Subcutaneous abdominal adipose tissue (tissue), 5 donors: ENCODE measurements around the gene PRDM15.

Experiments used
- H3K27ac ChIP-seq: one replicate; pipeline ENCODE4 v1.7.0; 2013; ENCODE audit warnings: low read depth, mild to moderate bottlenecking, inconsistent platforms, low read length, moderate library complexity
- H3K27me3 ChIP-seq, 5 donors: one replicate each; pipeline ENCODE4 v1.7.0; 2013; ENCODE audit warnings: low read length in 5 of 5, inconsistent platforms in 1 of 5; ENCODE audit not compliant: control insufficient read depth in 5 of 5, insufficient read depth in 4 of 5
- H3K36me3 ChIP-seq, 5 donors: one replicate each; pipeline ENCODE4 v1.7.0; 2013; ENCODE audit warnings: low read length in 5 of 5; ENCODE audit not compliant: control insufficient read depth in 5 of 5, insufficient read depth in 5 of 5
- H3K4me1 ChIP-seq, 5 donors: one replicate each; pipeline ENCODE4 v1.7.0; 2013; ENCODE audit warnings: low read length in 5 of 5, mild to moderate bottlenecking in 3 of 5, moderate library complexity in 1 of 5; ENCODE audit not compliant: control insufficient read depth in 5 of 5, insufficient read depth in 5 of 5
- H3K4me3 ChIP-seq, 5 donors: one replicate each; pipeline ENCODE4 v1.7.0; 2013; ENCODE audit warnings: low read length in 5 of 5, low read depth in 1 of 5
- H3K9ac ChIP-seq, 5 donors: one replicate each; pipeline ENCODE4 v1.7.0; 2013; ENCODE audit warnings: low read length in 5 of 5, mild to moderate bottlenecking in 4 of 5, moderate library complexity in 3 of 5
- H3K9me3 ChIP-seq, 5 donors: one replicate each; pipeline ENCODE4 v1.7.0; 2013; ENCODE audit warnings: low read length in 5 of 5; ENCODE audit not compliant: control insufficient read depth in 5 of 5
- donor health status: healthy.
- donor health status: healthy.
- donor health status: healthy.
- donor health status: healthy.
- donor health status: healthy.

Gene PRDM15

DNA sequence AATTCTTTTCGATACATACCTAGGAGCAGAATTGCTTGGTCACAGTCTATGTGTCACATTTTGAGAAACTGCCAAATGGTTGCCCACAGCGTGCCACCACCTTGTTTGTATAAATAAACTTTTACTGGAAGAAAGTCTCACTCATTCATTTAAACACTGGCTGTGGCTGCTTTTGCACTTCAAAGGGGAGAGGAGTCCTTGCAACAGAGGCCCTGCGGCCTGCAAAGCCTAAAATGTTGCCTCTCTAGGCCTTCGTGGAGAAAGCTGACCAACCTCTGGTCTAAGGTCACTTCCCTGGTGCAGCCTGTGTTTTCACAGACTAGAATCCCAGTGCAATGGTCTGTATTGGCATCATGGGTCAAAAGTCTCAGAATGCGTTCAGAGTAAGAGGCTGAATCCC lies 120.6 kb downstream of the PRDM15 start:
- H3K36me3 ChIP-seq = no peaks in the 10 kb centered on the region
- no peak overlapping the region for H3K4me3 ChIP-seq
- H3K9ac ChIP-seq = no peak overlapping the region
- H3K27me3 ChIP-seq = peaks cover 26 to 49% (median 42%) of the 10 kb centered on the region in 5 donors
- H3K27ac ChIP-seq = no peak overlapping the region
- H3K4me1 ChIP-seq = peaks cover 0 to 19% (median 15%) of the 10 kb centered on the region in 5 donors
- H3K9me3 ChIP-seq = no peaks in the 10 kb centered on the region

DNA sequence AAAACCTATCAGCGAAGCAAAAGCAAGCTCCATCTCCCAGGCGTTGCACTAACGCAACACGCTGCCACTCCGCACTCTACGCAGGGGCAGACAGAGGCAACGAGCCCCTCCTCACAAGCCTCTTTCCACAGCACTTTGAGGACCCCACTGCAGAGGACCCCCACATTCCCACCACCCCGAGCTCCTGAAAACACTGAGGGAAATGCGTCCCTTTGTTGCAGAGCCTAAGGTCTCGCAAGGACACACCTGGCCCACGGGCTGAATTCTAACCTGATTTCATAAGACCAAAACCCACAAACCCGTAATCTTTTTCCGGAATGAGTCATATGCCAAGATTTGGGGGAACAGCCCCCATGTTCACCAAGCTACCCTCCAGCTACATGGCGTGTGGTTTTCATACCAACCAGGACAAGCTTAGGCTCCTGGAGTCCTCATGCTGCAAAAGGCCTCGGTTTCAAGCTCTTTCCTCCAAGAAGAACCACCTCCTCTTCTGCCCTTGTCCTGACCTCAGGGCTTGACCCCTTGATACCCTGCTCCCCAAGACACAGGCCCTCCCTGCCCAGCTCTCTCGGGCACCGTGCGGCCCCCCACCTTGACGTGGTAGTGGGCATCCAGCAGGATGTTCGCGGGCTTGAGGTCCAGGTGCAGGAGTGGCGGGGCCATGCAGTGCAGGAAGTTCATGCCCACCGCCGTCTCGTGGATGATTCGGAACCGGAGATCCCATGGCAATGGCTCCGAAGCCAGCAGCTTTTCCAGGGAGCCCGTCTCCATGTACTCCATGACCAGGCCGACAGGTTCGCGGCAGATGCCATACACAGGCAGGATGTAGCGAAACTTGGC lies 123.0 kb downstream of the PRDM15 start:
- Histone ChIP-seq H3K27ac (no peak overlapping the region), H3K4me3 (no peak overlapping the region), H3K9me3 (no peaks in the 10 kb centered on the region), H3K27me3 (peaks cover 6 to 29% (median 27%) of the 10 kb centered on the region in 5 donors), H3K9ac (no peak overlapping the region), H3K36me3 (no peaks in the 10 kb centered on the region), H3K4me1 (peaks cover 0 to 6% (median 4%) of the 10 kb centered on the region in 5 donors)

DNA sequence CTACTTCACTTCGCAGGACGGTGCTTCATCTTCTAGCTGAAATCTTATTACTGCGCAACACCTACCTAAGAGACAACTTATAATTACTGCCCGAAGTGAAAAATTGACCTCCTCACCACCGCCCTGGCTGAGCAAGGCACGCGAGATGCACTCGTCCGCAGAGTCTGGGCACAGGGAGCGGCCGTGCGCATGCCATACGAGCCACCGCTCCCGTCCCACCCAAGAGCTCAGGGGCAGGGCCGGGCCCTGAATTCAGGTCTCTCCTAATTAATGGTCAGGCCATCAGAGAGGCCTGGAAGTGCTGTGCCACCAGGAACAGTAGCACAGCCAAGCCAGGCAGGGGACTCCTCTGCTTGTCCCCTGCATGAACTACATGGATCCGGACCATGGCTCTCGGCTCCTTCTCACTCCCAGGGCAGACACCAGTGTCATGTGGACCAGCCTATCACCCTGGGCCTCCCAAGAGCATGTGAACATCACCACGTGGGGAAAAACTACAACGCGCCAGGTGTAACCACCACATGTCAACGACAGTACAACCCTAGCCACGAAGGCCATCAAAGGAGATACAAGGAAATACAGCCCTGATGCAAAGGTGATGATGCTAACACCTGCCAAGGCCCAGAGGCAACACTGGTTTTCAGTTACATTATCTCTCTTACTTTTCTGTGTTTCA lies 123.7 kb downstream of the PRDM15 start:
- no peak overlapping the region for H3K4me3 ChIP-seq
- peaks cover 1 to 21% (median 20%) of the 10 kb centered on the region in 5 donors for H3K27me3 ChIP-seq
- H3K9ac ChIP-seq = no peak overlapping the region
- no peak overlapping the region for H3K27ac ChIP-seq
- H3K9me3 ChIP-seq = no peaks in the 10 kb centered on the region
- no peaks in the 10 kb centered on the region for H3K36me3 ChIP-seq
- H3K4me1 ChIP-seq = no peaks in the 10 kb centered on the region

DNA sequence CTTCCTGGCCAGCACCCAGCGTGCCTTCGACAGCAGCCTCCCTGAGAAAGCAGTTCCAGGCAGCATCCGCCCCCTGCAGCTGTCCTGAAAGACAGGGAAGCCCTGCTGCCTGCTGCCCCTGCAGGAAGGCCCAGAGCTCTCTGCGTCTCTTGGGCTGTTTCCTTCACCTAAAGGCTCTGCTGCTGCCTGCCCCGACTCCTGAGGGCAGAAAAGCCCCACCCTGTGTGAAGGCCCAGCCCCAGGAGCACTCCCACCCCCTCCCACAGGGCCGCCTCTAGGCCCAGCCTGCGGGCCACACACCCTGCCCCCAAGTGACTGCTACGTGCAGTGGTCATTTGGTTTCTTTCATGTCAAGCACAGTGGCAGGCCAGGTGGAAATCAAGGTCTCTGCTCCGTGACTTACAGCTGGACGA lies 124.7 kb downstream of the PRDM15 start:
- H3K4me1 ChIP-seq = no peaks in the 10 kb centered on the region
- no peaks in the 10 kb centered on the region for H3K9me3 ChIP-seq
- no peak overlapping the region for H3K9ac ChIP-seq
- peaks cover 0 to 15% (median 13%) of the 10 kb centered on the region in 5 donors for H3K27me3 ChIP-seq
- no peak overlapping the region for H3K27ac ChIP-seq
- no peaks in the 10 kb centered on the region for H3K36me3 ChIP-seq
- no peak overlapping the region for H3K4me3 ChIP-seq

DNA sequence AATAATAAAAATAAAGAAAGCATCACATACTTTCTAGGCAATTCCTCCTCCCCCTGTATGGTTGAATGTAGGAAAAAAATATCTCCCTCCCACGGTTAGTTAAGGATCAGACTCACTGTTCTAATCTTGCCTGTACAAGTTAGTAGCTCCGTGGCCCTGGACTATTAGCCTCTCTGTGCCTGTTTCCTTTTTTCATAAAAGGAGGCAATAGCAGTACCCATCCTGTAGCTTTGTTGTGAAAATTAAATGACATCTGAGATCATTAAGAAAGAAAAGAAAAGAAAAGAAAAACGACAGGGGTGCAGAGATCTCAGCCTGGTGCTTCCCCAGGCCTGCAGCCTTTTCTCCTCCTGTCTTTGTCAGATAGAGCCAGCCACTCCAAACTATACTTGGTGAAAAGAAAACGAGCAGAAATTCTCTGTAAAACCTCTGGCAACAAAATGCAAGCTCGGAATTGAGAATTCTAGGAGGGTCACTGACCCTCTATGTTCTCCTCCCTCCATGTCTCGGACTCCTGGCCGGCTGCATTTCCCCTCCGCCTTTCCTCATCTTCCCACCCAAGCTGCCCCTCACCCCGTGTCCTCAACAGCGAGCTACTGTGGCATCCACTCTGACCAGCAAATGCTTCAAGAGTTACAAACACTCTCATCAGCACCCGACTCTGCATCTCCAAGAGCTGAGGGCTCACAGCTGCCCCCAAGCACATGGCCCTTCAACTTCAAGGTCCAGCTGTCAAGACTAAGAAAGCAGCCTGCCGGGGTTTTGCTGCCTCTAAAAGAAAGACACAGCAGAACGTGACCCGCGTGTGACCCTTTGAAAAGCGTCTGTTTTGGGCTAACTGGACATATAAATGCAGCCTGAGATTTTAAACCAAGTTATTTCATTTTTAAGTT lies 125.9 kb downstream of the PRDM15 start:
- H3K9ac ChIP-seq = no peak overlapping the region
- H3K27ac ChIP-seq = no peak overlapping the region
- H3K9me3 ChIP-seq = no peaks in the 10 kb centered on the region
- H3K4me3 ChIP-seq = no peak overlapping the region
- no peaks in the 10 kb centered on the region for H3K36me3 ChIP-seq
- peaks cover 0 to 20% (median 16%) of the 10 kb centered on the region in 5 donors for H3K27me3 ChIP-seq
- H3K4me1 ChIP-seq = no peaks in the 10 kb centered on the region

DNA sequence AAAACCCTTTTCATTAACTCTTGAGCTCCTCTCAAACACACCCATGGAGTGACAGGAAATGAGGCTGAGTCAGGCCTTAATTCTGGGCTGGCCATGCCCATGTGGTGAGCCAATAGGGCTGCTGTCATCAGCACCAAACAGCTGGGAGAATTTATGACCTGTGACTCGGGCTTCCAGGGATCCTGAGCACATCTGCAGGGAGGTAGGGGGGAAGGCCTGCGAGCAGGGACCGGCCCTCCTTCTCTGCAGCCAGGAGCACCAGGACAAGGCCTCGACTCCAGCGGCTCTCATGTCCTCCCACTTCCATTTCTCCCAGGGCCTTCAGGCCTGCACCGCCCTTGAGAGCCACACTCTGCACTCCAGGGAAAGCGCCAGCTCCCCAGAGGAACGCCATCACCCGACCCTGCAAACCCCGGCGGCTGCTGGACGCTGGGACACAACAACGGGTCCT lies 126.9 kb downstream of the PRDM15 start:
- Histone ChIP-seq H3K4me3 (no peak overlapping the region), H3K9me3 (no peaks in the 10 kb centered on the region), H3K4me1 (no peaks in the 10 kb centered on the region), H3K36me3 (no peaks in the 10 kb centered on the region), H3K9ac (no peak overlapping the region), H3K27ac (no peak overlapping the region), H3K27me3 (peaks cover 0 to 21% (median 18%) of the 10 kb centered on the region in 5 donors)

DNA sequence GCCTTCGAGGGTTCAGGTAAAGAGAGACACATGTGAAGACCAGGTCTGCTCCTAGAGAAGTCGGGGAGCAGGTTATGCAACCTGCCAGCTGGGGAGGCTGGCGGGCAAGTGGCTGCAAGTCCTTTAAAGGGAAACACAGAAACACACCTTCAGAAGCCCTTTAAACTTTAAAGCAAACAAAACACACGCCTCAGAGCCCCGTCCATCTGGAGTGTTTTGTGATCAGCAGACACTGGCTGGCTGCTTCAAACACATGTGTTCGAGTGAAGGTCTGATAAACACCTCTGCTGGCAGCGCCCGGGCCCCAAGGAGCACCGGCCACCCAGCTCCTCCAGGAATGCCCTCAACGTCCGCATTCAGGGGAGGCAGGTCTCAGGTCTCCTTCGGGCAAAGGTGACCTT lies 127.5 kb downstream of the PRDM15 start:
- Histone ChIP-seq H3K9ac (no peak overlapping the region), H3K27me3 (peaks cover 0 to 21% (median 17%) of the 10 kb centered on the region in 5 donors), H3K4me3 (no peak overlapping the region), H3K9me3 (no peaks in the 10 kb centered on the region), H3K27ac (no peak overlapping the region), H3K4me1 (no peaks in the 10 kb centered on the region), H3K36me3 (no peaks in the 10 kb centered on the region)

DNA sequence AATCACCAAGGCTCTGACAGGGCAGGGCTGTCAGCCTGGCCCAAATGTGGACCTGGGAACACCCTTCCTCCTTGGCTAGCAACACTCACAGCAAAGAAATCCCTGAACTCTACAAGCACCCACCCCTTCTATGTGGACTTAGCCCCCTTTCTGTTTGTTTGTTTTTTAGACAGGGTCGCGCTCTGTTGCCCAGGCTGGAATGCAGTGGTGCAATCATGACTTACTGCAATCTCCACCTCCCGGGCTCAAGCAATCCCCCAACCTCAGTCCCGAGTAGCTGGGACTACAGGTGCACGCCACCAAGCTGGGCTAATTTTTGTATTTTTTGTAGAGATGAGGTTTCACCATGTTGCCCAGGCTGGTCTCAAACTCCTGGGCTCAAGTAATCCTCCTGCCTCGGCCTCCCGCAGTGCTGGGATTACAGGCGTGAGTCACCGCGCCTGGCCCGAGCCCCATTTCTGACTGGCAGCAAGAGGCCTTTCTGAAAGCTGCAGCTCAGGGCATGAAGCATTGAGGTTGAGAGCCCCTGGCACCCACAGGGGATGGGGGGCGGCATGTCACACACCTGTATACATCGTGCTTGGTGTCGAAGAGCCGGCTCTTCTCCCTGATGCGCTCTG lies 128.5 kb downstream of the PRDM15 start:
- no peak overlapping the region for H3K4me3 ChIP-seq
- H3K27ac ChIP-seq = no peak overlapping the region
- no peaks in the 10 kb centered on the region for H3K4me1 ChIP-seq
- H3K27me3 ChIP-seq = peaks cover 0 to 25% (median 18%) of the 10 kb centered on the region in 5 donors
- no peaks in the 10 kb centered on the region for H3K9me3 ChIP-seq
- H3K9ac ChIP-seq = no peak overlapping the region
- no peaks in the 10 kb centered on the region for H3K36me3 ChIP-seq

DNA sequence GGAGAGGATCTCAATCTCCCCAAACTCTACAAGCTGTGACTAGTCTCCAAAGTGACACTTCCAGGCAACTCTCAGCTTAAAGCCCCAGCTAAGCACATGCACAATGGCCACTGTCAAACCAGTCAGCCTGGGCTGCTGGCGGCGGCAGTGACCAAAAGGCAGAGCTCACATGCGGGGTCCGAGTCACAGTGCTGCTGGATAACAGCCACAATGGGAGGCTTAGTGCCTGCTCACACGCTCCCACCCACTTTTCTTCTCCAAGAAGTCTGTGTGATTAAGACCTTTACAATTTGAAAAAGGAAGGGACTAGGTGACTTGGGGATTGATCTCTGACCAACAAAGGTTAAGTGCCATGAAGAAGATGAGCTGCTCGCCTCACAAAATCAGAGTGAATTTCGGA lies 129.1 kb downstream of the PRDM15 start:
- H3K27ac ChIP-seq = no peak overlapping the region
- H3K4me3 ChIP-seq = no peak overlapping the region
- H3K9me3 ChIP-seq = no peaks in the 10 kb centered on the region
- no peaks in the 10 kb centered on the region for H3K4me1 ChIP-seq
- H3K9ac ChIP-seq = no peak overlapping the region
- no peaks in the 10 kb centered on the region for H3K36me3 ChIP-seq
- H3K27me3 ChIP-seq = peaks cover 0 to 22% (median 21%) of the 10 kb centered on the region in 5 donors
